ENCODE results near the gene EAF2.

- TF ChIP-seq CTCF (IDR thresholded peaks at IDR 0.05) (no peak), ZFX (IDR thresholded peaks at IDR 0.05; ENCODE audit: borderline replicate concordance) (no peak)
Observed at GRCh38 chr3:121803771-121804320, 31.2 kb upstream of the EAF2 start.
